ENCODE data around the gene TFDP2.
"Not testable (repeated sequence)": the region's sequence is repeated elsewhere in the genome, so short reads cannot be mapped to it uniquely, and the experiment has no call there.

Gene TFDP2

DNA sequence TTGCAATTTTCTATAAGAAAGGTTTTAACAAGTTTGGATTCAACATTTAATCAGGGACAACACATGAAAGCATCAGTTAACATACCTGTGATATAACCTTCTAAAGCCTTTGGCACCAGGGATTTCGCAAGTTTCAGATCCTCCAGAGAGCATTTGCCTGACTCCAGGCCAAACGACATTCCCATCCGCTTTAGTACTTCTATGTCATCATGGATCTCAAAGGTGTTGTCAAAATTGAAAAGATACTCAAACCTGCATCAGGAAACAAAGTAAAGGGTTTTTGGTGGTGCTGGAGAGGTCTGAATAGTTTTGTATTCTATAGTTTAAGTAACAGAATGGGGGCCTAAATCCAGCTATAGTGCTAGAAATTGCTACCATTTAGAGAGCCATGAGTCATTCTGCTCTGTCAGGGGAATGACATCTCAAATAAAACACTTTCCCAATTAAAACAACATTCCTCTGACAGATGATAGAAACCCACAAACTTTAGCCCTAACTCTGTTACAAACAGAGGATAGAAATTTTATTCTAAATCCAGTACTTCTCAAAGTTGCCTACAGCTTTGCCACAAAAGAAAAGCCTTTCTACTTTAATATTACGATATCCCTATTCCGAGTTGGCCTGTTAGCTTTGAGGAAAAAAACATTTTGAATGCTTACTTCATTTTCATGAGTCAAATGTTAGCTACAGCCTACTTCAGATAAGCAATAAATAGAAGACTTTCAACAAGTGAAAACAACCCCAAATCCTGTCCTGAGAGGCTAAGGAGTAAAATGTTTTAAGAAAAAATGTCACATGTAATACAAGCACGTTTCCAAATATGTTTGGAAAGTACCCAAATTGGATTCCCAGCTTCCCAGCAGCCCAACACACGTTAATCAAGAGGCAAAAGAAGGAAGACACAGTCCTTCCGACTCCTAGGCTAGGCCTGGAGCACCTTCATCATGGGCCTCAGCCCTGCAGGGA is 189.5 kb downstream of the TFDP2 start:
- no peak for DNase-seq

DNA sequence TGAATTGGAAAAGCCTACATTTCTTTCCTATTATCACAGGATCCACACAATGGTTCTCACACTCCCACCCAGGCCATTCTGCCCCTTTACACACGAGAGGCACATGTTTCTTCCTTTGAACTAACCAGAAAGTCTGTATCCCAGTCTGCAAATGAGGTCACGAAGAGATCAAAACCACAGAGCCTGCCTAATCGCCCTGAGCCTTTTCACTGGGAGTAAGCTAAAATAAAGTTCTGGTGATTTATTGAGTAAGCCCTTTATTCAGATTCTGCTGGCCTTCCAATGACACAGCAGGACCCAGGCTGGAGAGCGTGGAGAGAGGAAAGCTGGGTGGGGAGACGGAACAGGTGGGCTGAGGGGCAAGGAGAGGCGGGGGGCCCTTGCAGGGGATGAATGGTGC is 194.2 kb downstream of the TFDP2 start:
- DNase-seq, result no peak

DNA sequence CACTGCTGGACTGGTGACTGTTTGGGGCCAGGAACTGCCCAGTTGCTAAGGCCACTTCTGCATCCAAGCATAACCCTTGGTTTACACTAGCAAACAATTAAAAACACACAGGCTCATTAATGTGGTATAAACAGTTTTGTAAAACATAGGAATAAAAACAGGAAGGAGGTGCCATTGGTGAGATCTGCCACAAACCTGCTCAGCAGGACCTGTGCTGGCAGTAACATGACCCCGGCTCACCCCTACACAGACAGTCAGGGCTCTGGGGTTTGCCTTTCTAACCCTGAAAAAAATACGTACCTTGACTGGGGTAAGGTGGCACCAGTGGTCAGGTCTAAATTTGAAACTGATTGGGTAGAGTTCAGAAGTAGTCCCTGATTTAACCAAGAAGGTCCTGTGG is 196.7 kb downstream of the TFDP2 start:
- no peak for DNase-seq

DNA sequence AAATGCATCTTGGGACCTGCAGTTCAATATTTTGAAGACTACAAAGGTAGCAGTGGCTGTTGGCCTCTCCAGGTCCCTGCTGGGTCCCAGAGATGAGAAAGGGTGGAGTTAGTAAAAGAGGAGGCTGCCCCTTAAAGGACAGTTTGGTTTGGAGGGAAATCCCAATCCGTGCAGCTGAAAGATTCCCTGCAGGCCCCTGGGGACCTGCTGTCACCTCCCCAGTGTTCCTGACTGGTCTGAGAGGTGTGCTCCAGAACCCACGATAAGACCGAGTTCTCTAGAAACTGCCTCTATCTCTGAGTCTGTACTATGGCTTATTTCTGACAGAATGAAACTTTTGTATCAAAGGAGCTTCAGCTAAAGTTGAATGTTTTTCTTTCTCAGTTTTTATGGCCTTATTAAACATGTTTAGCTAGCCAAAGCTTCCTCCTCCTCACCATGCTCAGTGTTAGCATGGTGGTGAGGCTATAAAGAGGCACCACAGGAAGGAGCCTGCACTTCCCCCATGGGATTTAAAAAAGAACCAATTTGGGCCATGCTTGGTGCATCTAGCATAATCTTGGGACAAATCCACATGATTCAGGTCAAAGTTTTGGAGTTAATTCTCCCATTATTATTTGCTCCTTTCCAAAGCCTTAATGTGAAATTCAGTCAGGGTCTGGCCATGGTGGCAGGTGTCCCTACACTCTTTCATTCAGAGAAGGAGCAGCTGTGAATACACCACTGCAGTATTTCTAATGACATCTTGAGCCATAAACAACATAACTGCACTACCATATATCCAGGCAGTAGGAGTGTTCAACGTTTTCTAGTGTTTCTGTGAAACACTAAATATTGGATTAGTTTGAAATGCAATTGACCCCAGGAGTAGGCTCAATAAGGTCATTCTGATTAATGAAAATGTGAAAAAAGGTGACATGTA is 198.5 kb downstream of the TFDP2 start:
- no peak for DNase-seq

DNA sequence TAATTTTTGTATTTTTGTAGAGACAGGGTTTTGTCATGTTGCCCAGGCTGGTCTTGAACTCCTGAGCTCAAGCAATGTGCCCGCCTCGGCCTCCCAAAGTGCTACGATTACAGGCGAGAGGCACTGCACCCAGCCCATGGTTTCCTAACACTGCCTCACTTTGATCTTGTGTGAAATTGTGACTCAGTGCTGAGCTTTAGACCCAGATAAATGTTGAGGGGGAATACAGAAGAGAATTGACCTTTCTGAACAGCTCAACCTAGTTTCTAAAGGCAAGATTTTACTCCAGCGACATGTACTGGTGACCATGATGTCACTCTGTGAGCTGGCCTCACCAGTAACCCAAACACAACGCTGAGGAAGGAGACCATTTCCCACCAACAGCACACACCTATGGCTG is 199.4 kb downstream of the TFDP2 start:
- no peak for DNase-seq

DNA sequence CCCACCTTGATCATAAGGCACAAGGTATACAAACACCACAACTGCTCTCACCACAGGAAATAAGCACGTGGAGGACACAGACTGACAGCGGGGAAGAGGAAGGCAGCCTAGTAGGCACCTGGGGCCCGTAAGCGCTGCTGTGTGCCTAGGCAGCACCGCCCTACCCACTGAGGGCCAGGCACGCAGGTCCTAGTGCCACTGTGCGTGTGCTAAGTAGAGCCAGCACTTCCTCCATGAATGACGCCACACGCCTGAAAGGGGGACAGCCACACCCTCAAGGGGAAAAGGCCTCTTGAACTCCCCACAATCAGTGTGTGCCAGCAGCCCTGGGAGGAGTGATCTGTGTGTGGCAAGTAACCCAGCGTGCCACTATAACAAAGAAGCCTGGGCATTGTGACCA is 199.9 kb downstream of the TFDP2 start:
- no peak for DNase-seq

DNA sequence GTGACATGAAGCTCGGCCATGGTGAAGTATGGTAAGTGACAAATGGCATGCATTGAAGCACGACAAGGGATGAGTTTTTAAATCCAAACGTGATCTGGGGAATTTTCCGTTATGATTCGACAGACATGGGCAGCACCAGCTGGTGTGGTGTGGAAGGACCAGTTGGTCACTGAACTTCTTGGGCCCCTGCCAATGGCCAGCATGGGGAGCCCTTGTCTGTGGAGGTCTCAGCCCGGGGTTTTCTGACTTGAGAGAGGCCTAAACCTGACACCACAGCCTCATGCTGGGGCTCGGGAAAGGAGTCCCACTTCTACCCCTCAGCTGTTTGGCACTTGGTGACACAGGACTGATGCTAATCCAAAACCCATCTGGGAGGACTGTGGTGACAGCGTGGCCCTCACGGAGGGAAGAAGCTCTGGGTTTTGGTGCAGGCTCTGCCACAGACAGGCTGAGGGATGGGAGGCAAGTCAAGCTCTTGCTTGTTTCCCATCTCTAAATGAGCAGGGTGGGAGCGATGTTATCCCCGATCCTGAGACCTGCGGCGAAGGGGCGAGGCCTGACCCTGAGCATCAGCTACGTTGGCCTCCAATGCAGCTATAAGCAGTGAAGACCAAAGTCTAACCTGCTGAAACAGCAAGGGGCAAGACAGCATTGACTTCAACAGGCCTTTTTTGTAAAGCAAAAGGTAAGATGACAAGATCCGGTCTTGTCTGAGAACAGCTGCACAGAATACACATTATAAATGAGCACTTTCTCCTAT is 203.4 kb downstream of the TFDP2 start:
- no peak for DNase-seq

DNA sequence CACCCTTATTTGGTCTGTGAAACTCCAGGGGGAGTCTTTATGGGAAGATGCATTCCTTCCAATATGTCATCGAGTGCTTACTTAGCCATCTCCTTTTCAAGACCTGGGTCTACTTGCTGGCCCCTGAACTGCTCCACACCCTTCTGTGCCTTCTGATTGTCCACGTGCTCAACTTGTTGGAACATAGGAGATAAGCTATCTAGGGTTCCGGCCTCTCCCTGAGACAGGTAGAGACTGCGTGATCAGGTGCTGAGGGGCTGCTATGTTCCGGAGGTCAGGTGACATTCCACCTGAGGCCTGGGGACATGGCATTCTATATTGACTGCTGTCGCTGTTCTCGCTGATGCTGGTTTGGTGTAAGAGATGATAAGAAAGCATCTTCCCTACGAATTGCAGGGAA is 207.3 kb downstream of the TFDP2 start:
- DNase-seq, result no peak

DNA sequence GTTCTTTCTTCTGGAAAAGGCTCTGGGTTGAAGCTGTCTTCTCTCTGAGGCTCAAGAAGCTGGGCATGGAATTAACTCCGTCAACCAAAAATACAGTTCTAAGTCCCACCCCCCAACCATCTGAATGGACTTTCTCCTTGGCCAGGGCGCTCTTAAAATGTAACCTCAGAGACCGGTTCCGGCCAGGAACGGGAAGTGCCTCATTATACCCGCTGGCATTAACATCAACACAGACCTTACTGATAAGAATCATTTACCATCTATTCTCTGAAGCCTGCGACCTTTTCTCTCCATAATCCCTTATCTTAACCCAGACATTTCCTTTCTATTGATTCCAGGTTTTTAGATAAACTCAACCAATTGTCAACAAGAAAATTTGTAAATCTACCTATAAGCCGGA is 208.3 kb downstream of the TFDP2 start:
- DNase-seq, result no peak

DNA sequence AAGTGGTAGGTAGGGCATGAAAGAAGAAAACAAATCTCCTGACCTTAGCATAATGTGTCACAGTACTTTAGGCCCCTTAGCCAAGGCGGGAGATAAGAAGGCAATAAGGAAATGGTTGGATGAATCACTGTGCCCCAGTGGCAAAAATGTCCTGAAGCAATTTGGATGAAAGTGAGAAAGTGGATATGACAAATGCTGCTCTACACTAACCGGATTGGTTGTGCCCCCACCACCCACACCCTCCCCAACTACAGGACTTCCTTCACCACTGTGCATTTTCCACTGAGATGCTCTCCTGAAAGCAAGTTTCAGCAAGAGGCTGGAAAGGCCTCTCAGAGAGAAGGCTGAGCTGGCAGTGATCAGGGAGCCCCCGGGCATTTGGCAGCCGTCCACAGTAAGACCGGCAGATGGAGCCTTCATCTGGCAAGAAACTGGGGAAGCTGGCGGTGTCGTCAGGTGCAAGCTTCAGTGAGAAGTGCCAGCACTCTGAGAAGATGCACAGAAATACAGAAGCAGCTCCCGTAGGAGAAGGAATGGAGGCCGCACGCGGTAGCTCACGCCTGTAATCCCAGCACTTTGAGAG is 209.1 kb downstream of the TFDP2 start:
- no peak for DNase-seq

DNA sequence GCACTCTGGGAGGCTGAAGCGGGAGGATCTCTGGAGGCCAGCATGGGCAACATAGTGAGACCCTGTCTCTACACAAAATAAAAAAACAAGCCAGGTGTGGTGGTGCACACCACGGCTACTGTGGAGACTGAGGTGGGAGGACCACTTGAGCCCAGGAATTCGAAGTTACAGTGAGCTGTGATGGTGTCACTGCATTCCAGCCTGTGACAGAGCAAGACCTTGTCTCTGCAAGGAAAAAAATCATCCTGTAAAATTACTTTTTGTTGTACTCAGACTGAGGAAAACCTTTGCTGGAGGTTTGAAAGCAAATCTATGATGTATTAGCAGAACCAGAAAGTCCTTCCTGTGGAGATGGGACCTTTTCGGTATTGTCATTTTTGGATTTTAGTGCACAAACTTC is 209.6 kb downstream of the TFDP2 start:
- no peak for DNase-seq

DNA sequence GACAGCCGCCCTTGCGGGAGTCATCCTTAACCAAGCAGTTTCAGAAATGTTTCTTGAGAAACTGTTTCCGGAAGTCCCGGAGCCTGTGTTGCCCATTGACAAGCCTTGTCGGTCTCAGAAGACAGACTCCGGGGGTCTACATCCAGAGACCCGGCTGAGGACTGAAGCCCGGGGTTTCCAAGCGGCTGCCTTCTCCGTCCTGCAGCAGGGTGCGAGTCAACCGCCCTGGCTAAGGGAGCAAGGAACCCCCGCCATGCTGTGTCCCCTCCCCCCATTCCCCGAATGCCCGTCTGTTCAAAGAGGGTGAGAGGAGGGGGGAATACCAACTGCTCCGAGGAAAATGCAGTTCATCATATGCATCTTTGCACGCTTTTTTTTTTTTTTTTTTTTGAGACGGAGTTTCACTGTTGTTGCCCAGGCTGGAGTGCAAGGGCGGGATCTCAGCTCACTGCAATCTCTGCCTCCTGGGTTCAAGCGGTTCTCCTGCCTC is 211.3 kb downstream of the TFDP2 start:
- DNase-seq, result no peak

DNA sequence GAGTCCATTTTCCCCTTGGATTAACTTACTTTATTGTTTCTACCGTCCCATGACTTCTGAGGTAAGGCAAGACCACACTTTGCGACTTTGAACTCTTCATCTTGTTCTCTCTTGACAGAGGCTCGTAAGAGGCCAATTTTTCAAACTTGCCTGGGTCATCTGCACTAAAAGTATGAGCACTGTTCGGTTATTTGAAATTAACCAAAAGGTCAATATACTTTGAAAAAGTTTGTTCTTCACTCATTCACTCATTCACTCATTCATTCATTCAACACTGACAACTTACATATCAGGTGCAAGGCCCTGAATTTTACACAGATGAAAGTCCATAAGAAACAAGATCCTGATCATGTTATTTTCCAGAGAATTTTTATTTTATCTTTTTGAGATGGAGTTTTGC is 215.0 kb downstream of the TFDP2 start:
- DNase-seq, result no peak

DNA sequence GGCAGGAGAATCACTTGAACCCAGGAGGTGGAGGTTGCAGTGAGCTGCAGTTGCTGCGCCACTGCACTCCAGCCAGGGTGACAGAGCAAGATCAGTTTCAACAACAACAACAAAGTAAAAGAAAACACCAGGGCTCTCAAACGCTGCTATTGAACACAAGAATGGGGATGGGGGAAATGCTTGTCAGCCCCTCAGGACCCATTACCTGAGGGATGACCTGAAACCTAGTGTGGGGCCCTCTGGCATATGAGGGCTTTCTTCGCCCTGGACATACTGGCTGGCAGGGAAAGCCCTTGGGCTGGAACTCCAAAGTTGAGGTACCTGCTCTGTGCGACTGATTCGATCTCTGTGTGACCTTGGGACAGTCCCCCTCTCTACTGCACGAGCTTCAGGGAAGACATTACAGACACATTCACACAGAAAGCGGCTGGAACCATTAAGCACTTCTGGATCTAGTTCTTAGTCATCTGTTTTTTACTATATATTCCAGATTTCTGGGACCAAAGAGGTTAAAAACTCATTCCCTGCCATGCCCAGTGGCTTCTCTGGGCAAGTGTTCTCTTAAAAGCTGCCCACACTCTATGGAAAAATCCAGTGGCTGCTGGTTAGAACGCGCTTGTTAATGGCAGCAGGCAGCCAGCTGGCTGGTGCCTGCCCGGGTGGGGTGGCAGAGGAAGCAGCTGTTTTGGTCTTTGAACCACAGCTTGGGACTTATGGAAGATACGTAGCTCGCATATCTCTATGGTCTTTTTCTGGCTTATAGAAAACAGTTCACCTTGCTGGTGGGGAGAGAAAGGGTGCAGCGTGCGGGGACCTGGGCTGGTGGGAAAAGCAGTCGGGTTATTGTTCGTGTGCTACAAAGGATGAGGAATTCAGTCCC is 215.7 kb downstream of the TFDP2 start:
- no peak for DNase-seq

DNA sequence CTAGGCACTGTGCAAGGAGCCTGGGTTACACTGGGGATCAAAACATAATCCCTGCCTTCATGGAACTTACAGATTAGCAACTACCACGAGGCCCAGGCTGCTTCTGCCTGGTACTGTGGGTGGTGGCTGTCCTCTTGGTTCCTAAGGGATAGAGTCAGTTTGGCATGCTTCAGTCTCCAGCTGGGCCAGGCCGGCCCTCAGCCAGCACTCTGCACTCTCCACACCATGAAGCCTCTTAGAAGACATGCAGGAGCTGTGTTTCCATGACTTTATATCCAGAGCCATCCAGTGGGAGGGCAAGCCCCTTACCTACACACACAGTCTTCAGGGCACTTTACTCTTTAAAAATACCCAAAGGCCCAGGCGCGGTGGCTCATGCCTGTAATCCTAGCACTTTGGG is 218.5 kb downstream of the TFDP2 start:
- DNase-seq, result no peak

DNA sequence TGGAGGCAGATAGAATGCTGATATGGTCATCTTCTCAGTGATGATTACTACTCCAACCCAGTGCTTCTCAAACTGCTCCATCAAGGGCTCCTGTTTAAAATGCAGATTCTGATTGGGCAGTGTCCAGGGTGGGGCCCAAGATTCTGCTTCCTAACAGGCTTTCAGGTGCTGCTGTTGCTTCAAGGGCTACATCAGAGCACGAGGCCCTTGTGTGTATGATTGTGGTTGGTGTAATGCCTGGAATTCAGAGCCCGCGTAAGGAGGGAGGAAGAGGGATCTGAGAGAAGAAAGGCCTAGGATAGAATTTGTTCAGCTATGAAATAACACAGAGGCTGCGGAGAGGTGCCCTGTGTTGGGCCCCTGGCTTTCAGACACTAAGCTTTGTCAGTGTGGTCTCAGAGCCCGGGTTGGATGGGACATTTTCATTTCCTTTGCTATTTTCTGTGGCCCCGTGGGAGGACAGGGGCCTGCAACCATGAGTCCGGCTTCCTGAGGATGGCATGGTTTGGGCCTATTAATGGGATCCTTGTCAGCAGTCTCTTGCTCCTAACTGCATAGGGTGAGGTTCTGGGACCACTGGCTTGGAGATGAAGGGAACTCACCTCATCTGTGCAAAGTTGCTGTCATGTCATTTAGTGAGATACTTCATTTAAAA is 219.9 kb downstream of the TFDP2 start:
- no peak for DNase-seq

DNA sequence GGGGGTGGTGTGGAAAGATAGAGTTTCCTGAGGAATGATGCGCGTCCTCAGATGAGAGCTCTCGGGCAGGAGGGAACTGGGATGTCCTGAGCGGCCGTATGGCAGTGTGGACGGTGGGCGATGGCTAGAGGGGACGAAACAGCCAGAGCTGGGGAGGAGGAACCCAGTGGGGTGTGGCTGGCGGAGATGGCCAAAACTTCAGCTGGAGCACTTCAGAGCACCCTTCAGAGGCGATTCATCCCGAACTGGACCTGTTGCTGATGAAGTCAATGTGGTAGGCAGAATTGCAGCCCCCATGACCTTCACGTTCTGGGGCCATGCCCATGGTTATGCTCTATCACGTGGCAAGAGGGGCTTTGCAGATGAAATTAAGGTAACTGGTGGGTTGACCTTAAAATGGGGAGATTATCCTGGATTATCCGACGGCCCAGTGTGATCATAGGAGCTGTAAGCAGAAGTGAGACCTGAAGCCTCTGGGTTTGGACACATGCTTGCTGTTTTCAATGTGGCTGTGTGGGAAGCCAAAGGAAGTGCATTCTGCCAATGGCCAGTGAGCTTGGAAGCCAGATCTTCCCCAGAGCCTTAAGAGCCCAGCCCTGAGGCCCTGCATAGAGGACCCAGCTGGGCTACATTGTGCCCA is 220.6 kb downstream of the TFDP2 start:
- DNase-seq, result no peak

DNA sequence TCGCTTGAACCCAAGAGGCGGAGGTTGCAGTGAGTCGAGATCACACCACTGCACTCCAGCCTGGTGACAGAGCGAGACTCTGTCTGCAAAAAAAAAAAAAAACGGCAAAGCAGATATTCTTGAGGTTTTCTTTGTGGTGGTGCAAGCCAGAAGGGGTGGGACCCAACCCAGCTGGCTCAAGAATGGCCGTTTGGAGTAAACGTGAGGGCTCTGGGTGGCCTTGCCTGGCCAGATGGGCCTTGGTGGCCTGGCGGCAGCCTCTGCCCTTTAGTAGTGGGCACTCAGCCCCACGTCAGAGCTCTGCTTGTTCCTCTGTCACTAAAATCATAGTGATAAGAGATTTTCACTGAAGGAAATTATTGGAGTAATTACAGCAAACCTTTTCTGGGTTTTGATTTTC is 222.4 kb downstream of the TFDP2 start:
- DNase-seq, result no peak

DNA sequence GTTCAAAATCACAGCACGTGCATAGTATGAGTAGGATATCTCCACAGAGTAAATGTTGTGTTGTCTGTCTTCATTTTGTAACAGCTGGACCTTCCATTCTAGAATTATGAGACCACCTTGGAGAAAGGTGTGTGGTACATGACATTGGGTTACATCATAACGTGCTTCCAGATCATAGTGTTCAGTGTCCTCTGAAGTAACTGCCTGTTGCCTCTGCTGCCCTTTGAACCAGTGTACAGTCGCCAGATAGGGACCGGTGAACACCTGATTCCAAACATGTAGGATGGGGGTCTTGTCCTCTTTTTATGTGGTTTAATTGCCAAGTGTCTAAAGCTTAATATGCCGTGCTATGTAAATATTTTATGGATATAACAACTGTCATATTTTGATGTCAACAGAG is 223.7 kb downstream of the TFDP2 start:
- not testable (repeated sequence) for DNase-seq

DNA sequence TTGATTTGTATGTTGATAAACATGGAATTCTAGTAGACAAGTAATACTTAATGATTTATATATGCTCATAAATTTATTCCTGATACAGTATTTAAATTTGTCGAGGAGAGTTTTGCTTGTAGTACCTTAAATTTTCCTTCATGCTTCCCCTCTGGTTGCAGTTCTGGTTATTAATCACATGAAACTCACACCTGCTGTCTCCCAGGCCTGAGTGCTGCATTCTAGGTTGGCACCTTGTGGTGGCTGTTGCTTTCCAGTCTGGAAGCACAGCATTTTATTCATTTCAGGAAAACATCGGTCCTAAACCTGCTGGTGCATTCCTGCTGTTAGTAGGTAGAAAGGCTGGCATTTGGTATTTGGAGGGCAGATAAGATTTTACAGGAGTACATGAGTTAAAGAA is 228.0 kb downstream of the TFDP2 start:
- no peak for DNase-seq
